Left lung (tissue), 10 donors: ENCODE data around the gene PRCC. TPM values are rescaled to one million over a fixed set of nuclear protein-coding genes. Genes with fewer than 3 reads are reported as not detected.

Experiments used
- ATAC-seq: fragments of 200-7000 bp; cut with Tn5 transposase; one replicate; pipeline ENCODE4 v1.9.1; 2020; ENCODE audit warnings: moderate library complexity
- DNase-seq, 4 donors: peaks; one replicate each; pipeline ENCODE4 v3.0.0-alpha.2; 2013 to 2020
- H3K27ac ChIP-seq, 2 donors: fragments of 200-600 bp; sonication (generic) in 1 of 2; one replicate each; pipeline versions ENCODE4 v1.5.0 to v1.8.0; 2020 to 2021
- H3K27me3 ChIP-seq, 2 donors: fragments of 200-600 bp; sonication (generic) in 1 of 2; one replicate each; pipeline versions ENCODE4 v1.5.0 to v1.8.0; 2020 to 2021
- H3K36me3 ChIP-seq, 2 donors: fragments of 200-600 bp; sonication (generic) in 1 of 2; one replicate each; pipeline versions ENCODE4 v1.5.0 to v1.8.0; 2020 to 2021
- H3K4me1 ChIP-seq, 2 donors: fragments of 200-600 bp; one replicate each; pipeline ENCODE4 v1.8.0; 2021
- H3K4me3 ChIP-seq, 2 donors: fragments of 200-600 bp; sonication (generic) in 1 of 2; one replicate each; pipeline versions ENCODE4 v1.5.0 to v1.8.0; 2020 to 2021; ENCODE audit warnings: mild to moderate bottlenecking in 1 of 2
- H3K9me3 ChIP-seq, 2 donors: fragments of 200-600 bp; sonication (generic) in 1 of 2; one replicate each; pipeline versions ENCODE4 v1.5.0 to v1.8.0; 2020 to 2021
- CTCF ChIP-seq, 2 donors: fragments of 200-600 bp; sonication (generic) in 1 of 2; IDR thresholded peaks; one replicate each; pipeline versions ENCODE4 v1.5.0 to v1.8.0; 2021; ENCODE audit warnings: antibody characterized with exemption in 2 of 2
- intact Hi-C, 2 donors: fragments of 100-400 bp; cut with DNase I; formaldehyde crosslinking; loops; one replicate each; pipeline versions ENCODE4 v1.11.2 to v1.14.2; 2022
- polyA plus RNA-seq, 6 donors: library from polyadenylated mRNA; unstranded; fragments of 120-200 nt; gene quantifications; one replicate each; pipeline ENCODE4 v1.2.1, GENCODE V29; 2013; ENCODE audit not compliant: insufficient read length in 6 of 6
- total RNA-seq, 2 donors: library from RNA; stranded (reverse); fragmentation: NEBNext Ultra II Directional; extraction: Animal tissue kit (Norgen Biotek cat#: 25700); gene quantifications; one replicate each; pipeline ENCODE4 v1.2.1, GENCODE V29; 2021
- donor health status: DM: no; HTN: yes; CAD: no.
- donor health status: DM: no; HTN: no; CAD: no.

The PRCC gene
- total and polyA plus RNA-seq, 8 donors, result 40.7 to 106 (median 96.3) TPM

GRCh38 chr1:156845055-156845952 lies 78.0 kb downstream of the PRCC start:
- intact Hi-C loops, result no loop called here
- H3K4me3 ChIP-seq, result no peak overlapping the region
- H3K27me3 ChIP-seq, result peaks cover 43 to 100% of the 10 kb centered on the region in 2 donors
- no peaks in the 10 kb centered on the region for H3K9me3 ChIP-seq
- H3K36me3 ChIP-seq, result no peaks in the 10 kb centered on the region
- H3K27ac ChIP-seq, result no peak overlapping the region
- H3K4me1 ChIP-seq, result peaks cover 5 to 11% of the 10 kb centered on the region in 2 donors
- TF ChIP-seq CTCF (IDR thresholded peaks at IDR 0.05), result no peak
- DNase-seq (no peak), ATAC-seq (no peak)

GRCh38 chr1:156845953-156846545 lies 78.7 kb downstream of the PRCC start:
- DNase-seq, result no peak
- H3K4me3 ChIP-seq, result no peak overlapping the region
- TF ChIP-seq CTCF (IDR thresholded peaks at IDR 0.05), result no peak
- no peaks in the 10 kb centered on the region for H3K36me3 ChIP-seq
- no peak for ATAC-seq
- intact Hi-C loops, result no loop called here
- no peaks in the 10 kb centered on the region for H3K9me3 ChIP-seq
- H3K4me1 ChIP-seq, result peaks cover 5 to 11% of the 10 kb centered on the region in 2 donors
- no peak overlapping the region for H3K27ac ChIP-seq
- H3K27me3 ChIP-seq, result peaks cover 43 to 97% of the 10 kb centered on the region in 2 donors

GRCh38 chr1:156846643-156847042 lies 79.3 kb downstream of the PRCC start:
- intact Hi-C loops, result no loop called here
- Histone ChIP-seq H3K27me3 (peaks cover 43 to 97% of the 10 kb centered on the region in 2 donors), H3K4me1 (peaks cover 5 to 11% of the 10 kb centered on the region in 2 donors), H3K4me3 (no peak overlapping the region), H3K27ac (no peak overlapping the region), H3K36me3 (no peaks in the 10 kb centered on the region), H3K9me3 (no peaks in the 10 kb centered on the region)
- ATAC-seq, result no peak
- DNase-seq, result no peak
- no peak for TF ChIP-seq CTCF (IDR thresholded peaks at IDR 0.05)

GRCh38 chr1:156847591-156848460 lies 80.5 kb downstream of the PRCC start:
- TF ChIP-seq CTCF (IDR thresholded peaks at IDR 0.05), result no peak
- H3K27me3 ChIP-seq, result peaks cover 43 to 93% of the 10 kb centered on the region in 2 donors

More at GRCh38 chr1:156847591-156848460, 80.5 kb downstream of the PRCC start:
- Histone ChIP-seq H3K27ac (no peak overlapping the region), H3K4me3 (no peak overlapping the region), H3K36me3 (no peaks in the 10 kb centered on the region), H3K9me3 (no peaks in the 10 kb centered on the region), H3K4me1 (peaks cover 5 to 11% of the 10 kb centered on the region in 2 donors)
- intact Hi-C loops, result no loop called here
- DNase-seq, result no peak
- ATAC-seq, result no peak
